Keratinocyte (primary cell): Measurements from ENCODE around the gene MAPK8. TPM values are rescaled to one million over a fixed set of nuclear protein-coding genes. Genes with fewer than 3 reads are reported as not detected.

Experiments
- DNase-seq: peaks from one replicate; pipeline ENCODE4 v3.0.0-alpha.2; 2011; ENCODE audit warnings: low read depth, missing footprints, low spot score
- FAIRE-seq: peaks from 2 replicates; lab custom pipeline; 2011; peaks lifted over from hg19 to GRCh38; lab: Jason Lieb, UNC
- H2AFZ ChIP-seq: 2 replicates; pipeline ENCODE4 v1.6.0; 2012; ENCODE audit warnings: low read length, control low read depth, inconsistent platforms; ENCODE audit not compliant: control insufficient read depth
- H3K27ac ChIP-seq: 2 replicates; pipeline ENCODE4 v1.5.1; 2011; ENCODE audit warnings: low read length; ENCODE audit not compliant: control insufficient read depth, insufficient read depth
- H3K27me3 ChIP-seq: 3 replicates; pipeline ENCODE4 v1.6.0; 2011; ENCODE audit warnings: low read length; ENCODE audit not compliant: control insufficient read depth, insufficient read depth; ENCODE audit errors: extremely low read depth
- H3K36me3 ChIP-seq, 2 experiments: 2 replicates in 1 of 2; 3 replicates in 1 of 2; pipeline ENCODE4 v1.5.1; 2011; ENCODE audit warnings: low read length in 2 of 2, mild to moderate bottlenecking in 1 of 2; ENCODE audit not compliant: control insufficient read depth in 2 of 2, insufficient read depth in 2 of 2; ENCODE audit errors: extremely low read depth in 1 of 2
- H3K4me1 ChIP-seq: 3 replicates; pipeline ENCODE4 v1.5.1; 2011; ENCODE audit warnings: low read length; ENCODE audit not compliant: control insufficient read depth, insufficient read depth; ENCODE audit errors: extremely low read depth
- H3K4me2 ChIP-seq: 3 replicates; pipeline ENCODE4 v1.6.0; 2011; ENCODE audit warnings: low read depth, low read length; ENCODE audit not compliant: control insufficient read depth, insufficient read depth; ENCODE audit errors: extremely low read depth
- H3K4me3 ChIP-seq, 3 experiments: fragments of 200-600 bp in 1 of 3; sonication (generic) in 1 of 3; 2 replicates in 2 of 3; 3 replicates in 1 of 3; pipeline ENCODE4 v1.5.1; 2011 to 2016; ENCODE audit warnings: low read length in 3 of 3, mild to moderate bottlenecking in 3 of 3, control low read depth in 2 of 3, inconsistent platforms in 1 of 3, low read depth in 1 of 3, mixed read lengths in 1 of 3, mixed run types in 1 of 3, moderate library complexity in 1 of 3; ENCODE audit not compliant: control insufficient read depth in 2 of 3, insufficient read depth in 2 of 3; ENCODE audit errors: extremely low read depth in 1 of 3
- H3K79me2 ChIP-seq: 2 replicates; pipeline ENCODE4 v1.6.0; 2012; ENCODE audit warnings: low read length; ENCODE audit not compliant: control insufficient read depth, insufficient read depth
- H3K9ac ChIP-seq: 3 replicates; pipeline ENCODE4 v1.6.0; 2011; ENCODE audit warnings: low read length; ENCODE audit not compliant: control insufficient read depth, insufficient read depth; ENCODE audit errors: extremely low read depth
- H3K9me1 ChIP-seq: 3 replicates; pipeline ENCODE4 v1.6.0; 2011; ENCODE audit warnings: low read length; ENCODE audit not compliant: control insufficient read depth, insufficient read depth; ENCODE audit errors: extremely low read depth
- H3K9me3 ChIP-seq: 2 replicates; pipeline ENCODE4 v1.5.1; 2012; ENCODE audit warnings: low read depth, low read length; ENCODE audit not compliant: control insufficient read depth
- H4K20me1 ChIP-seq: 3 replicates; pipeline ENCODE4 v1.6.0; 2011; ENCODE audit warnings: low read length; ENCODE audit not compliant: control insufficient read depth, insufficient read depth; ENCODE audit errors: extremely low read depth
- EZH2 ChIP-seq: IDR thresholded peaks from one replicate; pipeline ENCODE4 v1.6.1; 2012; ENCODE audit warnings: inconsistent platforms, mild to moderate bottlenecking, low read length, moderate library complexity
- dilution Hi-C: fragments of 300-500 bp; cut with MboI; formaldehyde crosslinking; loops from one replicate; pipeline ENCODE4 v1.7.0; 2020; ENCODE audit warnings: low sequenced_read_pairs; ENCODE audit not compliant: extremely low pct_ligation_motif_present
- polyA plus RNA-seq, 5 experiments: library from polyadenylated mRNA; depleted of rRNA in 3 of 5; stranded (reverse) in 3 of 5; stranded (forward) in 1 of 5; unstranded in 1 of 5; fragments of >200 nt; gene quantifications; 1 replicate in 1 of 5; 2 replicates in 3 of 5; 3 replicates in 1 of 5; pipeline versions ENCODE4 v1.2.1 to v1.2.3, GENCODE V29; 2011 to 2012; ENCODE audit warnings: missing spikeins in 2 of 5, low read depth in 1 of 5, low replicate concordance in 1 of 5
- TF ChIP-seq, protein P1 (sequence below), 3 experiments: IDR thresholded peaks in 1 of 3; conservative IDR thresholded peaks in 1 of 3; optimal IDR thresholded peaks in 1 of 3; 2 replicates in 2 of 3; 3 replicates in 1 of 3; pipeline versions ENCODE3 to v1.5.1; 2011; ENCODE audit warnings: low read length in 3 of 3, mild to moderate bottlenecking in 3 of 3, moderate library complexity in 2 of 3, control low read depth in 1 of 3, inconsistent platforms in 1 of 3; ENCODE audit not compliant: insufficient read depth in 2 of 3; ENCODE audit errors: extremely low read depth in 1 of 3

The MAPK8 gene
- polyA plus RNA-seq, 1 donor (not counting 4 experiments of a cell fraction or from before 2014, with no cell fraction given) = 39.8 TPM

DNA sequence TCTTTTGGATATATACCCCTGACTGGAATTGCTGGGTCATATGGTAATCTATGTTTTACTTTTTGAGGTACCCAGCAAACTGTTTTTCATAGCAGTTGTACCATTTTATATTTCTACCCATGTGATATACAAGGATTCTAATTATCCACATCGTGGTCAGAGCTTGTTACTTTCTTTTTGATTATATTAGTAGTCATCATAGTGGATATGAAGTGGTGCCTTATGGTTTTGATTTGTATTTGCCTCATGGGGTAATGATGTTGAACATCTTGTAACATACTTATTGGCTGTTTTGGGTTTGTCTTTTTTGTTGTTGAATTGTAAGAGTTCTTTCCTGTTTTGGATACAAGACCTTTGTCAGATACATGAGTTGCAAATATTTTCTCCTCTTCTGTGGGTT is 51.7 kb downstream of the MAPK8 start:
- Histone ChIP-seq H4K20me1 (no peaks in the 10 kb centered on the region), H3K79me2 (peaks cover 3% of the 10 kb centered on the region), H3K36me3 (no peaks in the 10 kb centered on the region), H3K9me3 (no peaks in the 10 kb centered on the region), H3K4me2 (no peak overlapping the region), H3K9ac (no peak overlapping the region), H3K27ac (no peak overlapping the region), H3K4me1 (no peaks in the 10 kb centered on the region), H3K27me3 (no peaks in the 10 kb centered on the region), H2AFZ (no peak overlapping the region), H3K9me1 (no peaks in the 10 kb centered on the region), H3K4me3 (no peak overlapping the region)
- dilution Hi-C loops = no loop called here
- FAIRE-seq = no peak
- TF ChIP-seq, protein P1, sequence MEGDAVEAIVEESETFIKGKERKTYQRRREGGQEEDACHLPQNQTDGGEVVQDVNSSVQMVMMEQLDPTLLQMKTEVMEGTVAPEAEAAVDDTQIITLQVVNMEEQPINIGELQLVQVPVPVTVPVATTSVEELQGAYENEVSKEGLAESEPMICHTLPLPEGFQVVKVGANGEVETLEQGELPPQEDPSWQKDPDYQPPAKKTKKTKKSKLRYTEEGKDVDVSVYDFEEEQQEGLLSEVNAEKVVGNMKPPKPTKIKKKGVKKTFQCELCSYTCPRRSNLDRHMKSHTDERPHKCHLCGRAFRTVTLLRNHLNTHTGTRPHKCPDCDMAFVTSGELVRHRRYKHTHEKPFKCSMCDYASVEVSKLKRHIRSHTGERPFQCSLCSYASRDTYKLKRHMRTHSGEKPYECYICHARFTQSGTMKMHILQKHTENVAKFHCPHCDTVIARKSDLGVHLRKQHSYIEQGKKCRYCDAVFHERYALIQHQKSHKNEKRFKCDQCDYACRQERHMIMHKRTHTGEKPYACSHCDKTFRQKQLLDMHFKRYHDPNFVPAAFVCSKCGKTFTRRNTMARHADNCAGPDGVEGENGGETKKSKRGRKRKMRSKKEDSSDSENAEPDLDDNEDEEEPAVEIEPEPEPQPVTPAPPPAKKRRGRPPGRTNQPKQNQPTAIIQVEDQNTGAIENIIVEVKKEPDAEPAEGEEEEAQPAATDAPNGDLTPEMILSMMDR (optimal IDR thresholded peaks at IDR 0.05 in 1 of 3, IDR thresholded peaks at IDR 0.05 in 1 of 3, conservative IDR thresholded peaks at IDR 0.05 in 1 of 3; ENCODE audit: extremely low read depth in 1 of 3, insufficient read depth in 2 of 3, low read length in 3 of 3) = no peak
- TF ChIP-seq EZH2 = no peak
- DNase-seq = no peak

DNA sequence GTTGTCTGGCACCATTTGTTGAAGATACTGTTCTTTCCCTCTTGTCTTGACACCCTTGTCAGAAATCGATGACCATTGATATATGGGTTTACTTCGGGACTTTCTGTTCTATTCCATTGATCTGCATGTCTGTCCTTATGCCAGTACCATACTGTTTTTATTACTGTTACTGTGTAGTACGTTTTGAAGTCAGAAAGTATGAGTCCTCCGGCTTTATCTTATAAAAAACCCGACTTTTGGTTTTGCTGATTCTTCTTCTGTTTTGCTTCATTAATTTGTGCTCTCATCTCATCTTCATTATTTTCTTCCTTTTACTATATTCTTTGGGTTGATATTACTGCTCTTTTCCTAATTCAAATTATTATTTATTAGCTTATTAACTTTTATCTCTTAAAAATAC is 52.4 kb downstream of the MAPK8 start:
- Histone ChIP-seq H3K27me3 (no peaks in the 10 kb centered on the region), H2AFZ (no peak overlapping the region), H3K4me1 (no peaks in the 10 kb centered on the region), H3K9me1 (no peaks in the 10 kb centered on the region), H4K20me1 (no peaks in the 10 kb centered on the region), H3K9ac (no peak overlapping the region), H3K9me3 (no peaks in the 10 kb centered on the region), H3K36me3 (no peaks in the 10 kb centered on the region), H3K4me2 (no peak overlapping the region), H3K27ac (no peak overlapping the region), H3K79me2 (peaks cover 3% of the 10 kb centered on the region), H3K4me3 (no peak overlapping the region)
- dilution Hi-C loops = no loop called here
- TF ChIP-seq, protein P1 (optimal IDR thresholded peaks at IDR 0.05 in 1 of 3, IDR thresholded peaks at IDR 0.05 in 1 of 3, conservative IDR thresholded peaks at IDR 0.05 in 1 of 3; ENCODE audit: extremely low read depth in 1 of 3, insufficient read depth in 2 of 3, low read length in 3 of 3) = no peak
- TF ChIP-seq EZH2 = no peak
- DNase-seq = no peak
- FAIRE-seq = no peak
